Measurements from ENCODE around the gene PIK3CA. TPM values are rescaled to one million over a fixed set of nuclear protein-coding genes. Genes with fewer than 3 reads are reported as not detected.
"Not testable (repeated sequence)": the region's sequence is repeated elsewhere in the genome, so short reads cannot be mapped to it uniquely, and the experiment has no call there.

Gene PIK3CA
- total RNA-seq, result 20.9 TPM
- long read RNA-seq, full-length matches to known transcripts, result 8 of 11 reads
- long read RNA-seq, partial matches to known transcripts, result 1 of 11 reads
- long read RNA-seq, other reads (novel, unspliced or antisense), result 2 of 11 reads

DNA sequence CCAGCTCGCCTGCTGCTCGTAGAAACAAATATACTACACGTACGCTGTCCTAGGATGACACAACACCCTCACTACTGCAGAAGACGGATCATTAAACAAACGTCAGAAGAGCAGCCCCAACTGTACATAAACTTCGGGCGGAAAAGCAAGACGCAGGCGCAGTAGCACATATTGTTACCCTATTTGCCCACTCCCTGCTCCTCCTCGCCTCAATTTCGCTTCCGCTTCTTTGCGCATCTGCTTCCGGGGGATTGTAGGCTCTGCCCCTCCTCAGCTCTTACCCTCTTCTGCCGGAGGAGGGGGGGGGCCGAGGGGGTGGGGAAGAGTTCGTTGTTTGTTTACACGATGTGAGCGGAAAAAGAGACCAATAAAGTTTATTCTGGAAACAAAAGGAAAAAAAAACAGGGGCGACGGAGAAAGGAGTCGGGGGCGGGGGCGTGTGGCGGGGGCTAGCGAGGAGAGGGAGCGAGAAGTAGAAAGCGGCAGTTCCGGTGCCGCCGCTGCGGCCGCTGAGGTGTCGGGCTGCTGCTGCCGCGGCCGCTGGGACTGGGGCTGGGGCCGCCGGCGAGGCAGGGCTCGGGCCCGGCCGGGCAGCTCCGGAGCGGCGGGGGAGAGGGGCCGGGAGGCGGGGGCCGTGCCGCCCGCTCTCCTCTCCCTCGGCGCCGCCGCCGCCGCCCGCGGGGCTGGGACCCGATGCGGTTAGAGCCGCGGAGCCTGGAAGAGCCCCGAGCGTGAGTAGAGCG is at the start of gene PIK3CA:
TSS of gene PIK3CA (plus strand) at position 485 of the 743 bp plus-strand sequence. CDS start 50,469 bp downstream, outside the sequence.
- DNase-seq, result peak; percentile 92
- intact Hi-C loops (cut with micrococcal nuclease), result loop anchor here (2.0 kb wide), 1 partner anchor 169 kb away; no protein-coding TSS in a partner anchor
- ATAC-seq, result peak; percentile 97

DNA sequence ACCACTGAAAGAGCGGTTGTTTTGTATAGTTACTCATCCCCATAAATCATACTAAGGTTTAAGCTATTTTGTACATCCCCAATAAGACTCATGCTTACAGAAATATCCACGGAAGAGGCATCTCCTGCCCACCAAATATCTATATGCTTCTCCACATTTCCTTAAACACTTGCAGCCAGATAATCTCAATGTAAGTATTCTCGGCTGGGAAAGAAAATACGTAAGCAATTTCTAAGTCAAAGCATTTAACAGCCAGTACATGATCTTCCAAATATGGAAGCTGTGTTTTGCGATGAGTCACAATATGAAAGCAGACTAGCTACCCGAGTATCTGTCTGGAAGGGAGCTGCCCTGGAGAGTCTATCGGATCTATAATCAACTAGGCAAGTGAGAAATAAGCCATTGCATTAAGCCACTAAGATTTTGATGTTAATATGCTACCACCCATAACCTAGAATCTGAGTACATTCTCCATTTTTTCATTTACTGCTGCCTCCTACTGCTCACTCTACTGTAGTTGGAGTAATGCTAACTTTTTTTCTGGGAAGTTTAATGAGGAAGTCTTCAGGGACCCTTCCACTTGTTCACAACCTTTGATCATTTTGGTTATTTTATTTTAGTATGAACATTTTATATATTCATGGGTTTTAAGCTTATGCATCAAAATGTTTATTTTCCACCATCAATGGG is 49.6 kb upstream of the PIK3CA start:
- ATAC-seq, result no peak
- intact Hi-C loops (cut with micrococcal nuclease), result no loop called here
- no peak for DNase-seq

DNA sequence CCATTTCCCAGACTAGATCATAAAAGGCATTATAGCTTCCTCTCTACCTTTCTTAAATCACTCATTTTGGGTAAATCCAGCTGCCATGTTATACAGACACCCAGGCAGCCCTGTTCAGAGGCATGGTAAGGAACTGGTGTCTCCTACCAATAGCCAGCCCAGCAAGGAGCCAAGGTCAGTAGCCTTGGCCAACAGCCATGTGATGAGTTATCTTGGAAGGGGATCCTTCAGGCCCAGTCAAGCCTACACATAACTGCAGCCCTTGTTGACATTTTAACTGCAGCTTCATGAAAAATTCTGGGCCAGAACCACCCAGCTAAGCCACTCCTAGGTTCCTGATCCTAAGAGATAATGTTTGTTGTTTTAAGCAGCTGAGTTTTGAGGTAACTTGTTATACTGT is 47.5 kb upstream of the PIK3CA start:
- ATAC-seq (no peak), DNase-seq (no peak)
- intact Hi-C loops (cut with micrococcal nuclease), result loop anchor here (10.0 kb wide), 2 partner anchors 86 to 214 kb away; no protein-coding TSS in a partner anchor

- ATAC-seq, result no peak
- DNase-seq, result no peak
- intact Hi-C loops (cut with micrococcal nuclease), result loop anchor here (10.0 kb wide), 2 partner anchors 91 to 209 kb away; no protein-coding TSS in a partner anchor
Observed at GRCh38 chr3:179105881-179106280, 42.3 kb upstream of the PIK3CA start.

DNA sequence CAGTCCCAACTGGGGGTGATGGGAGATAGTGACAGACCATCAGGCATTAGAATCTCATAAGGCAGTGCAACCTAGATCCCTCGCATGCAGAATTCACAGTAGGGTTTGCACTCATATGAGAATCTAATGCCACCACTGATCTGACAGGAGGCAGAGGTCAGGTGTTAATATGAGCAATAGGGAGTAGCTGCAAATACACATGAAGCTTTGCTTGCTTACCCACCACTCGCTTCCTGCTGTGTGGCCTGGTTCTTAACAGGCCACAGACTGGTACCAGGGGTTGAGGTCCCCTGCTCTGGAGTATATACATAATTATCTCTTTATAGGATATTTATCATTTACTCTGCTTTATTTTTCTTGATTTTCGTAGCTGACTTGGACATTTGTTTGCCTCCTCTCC is 40.5 kb upstream of the PIK3CA start:
- no peak for ATAC-seq
- intact Hi-C loops (cut with micrococcal nuclease), result loop anchor here (10.0 kb wide), 2 partner anchors 93 to 207 kb away; no protein-coding TSS in a partner anchor

DNA sequence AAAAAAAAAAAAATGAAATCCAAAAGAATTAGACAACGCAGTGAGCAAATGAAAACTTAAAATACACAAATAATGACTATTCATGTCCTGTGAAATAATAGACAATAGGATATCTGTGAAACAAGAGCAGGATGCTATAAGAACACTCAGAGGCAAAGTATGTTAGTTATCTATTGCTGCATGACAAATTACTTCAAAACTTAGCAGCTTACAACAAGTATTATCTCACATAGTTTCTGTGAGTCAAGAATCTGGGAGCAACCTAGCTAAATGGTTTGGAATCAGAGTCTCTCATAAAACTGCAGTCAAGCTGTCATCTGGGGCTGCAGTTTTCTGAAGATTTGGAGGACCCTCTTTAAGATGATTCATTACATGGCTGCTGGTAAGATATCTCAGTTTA is 40.1 kb upstream of the PIK3CA start:
- intact Hi-C loops (cut with micrococcal nuclease), result loop anchor here (10.0 kb wide), 2 partner anchors 93 to 207 kb away; no protein-coding TSS in a partner anchor
- DNase-seq (no peak), ATAC-seq (no peak)

More for the DNA sequence above, 40.5 kb upstream of the PIK3CA start:
- DNase-seq, result no peak

GRCh38 chr3:179113903-179114302 is 34.3 kb upstream of the PIK3CA start:
- DNase-seq, result no peak
- intact Hi-C loops (cut with micrococcal nuclease), result no loop called here
- no peak for ATAC-seq

DNA sequence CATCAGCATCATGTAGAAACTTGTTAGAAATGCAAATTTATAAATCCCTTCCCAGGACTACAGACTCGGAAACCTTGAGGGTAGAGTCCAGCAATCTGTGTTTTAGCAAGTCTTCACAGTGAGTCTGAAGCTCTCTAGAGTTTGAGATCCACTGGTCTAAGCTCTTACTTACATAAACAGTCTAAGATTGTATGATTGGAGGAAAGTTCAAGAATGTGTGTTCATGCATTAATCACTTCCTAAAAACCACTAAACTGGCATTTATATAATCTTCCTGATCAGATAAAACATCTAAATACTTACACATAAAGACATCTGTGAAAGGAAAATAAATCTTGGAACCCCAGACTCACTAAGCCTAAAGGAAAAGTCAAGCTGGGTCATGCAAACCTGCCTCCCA is 32.7 kb upstream of the PIK3CA start:
- intact Hi-C loops (cut with micrococcal nuclease); ATAC-seq; DNase-seq: not testable (repeated sequence)

DNA sequence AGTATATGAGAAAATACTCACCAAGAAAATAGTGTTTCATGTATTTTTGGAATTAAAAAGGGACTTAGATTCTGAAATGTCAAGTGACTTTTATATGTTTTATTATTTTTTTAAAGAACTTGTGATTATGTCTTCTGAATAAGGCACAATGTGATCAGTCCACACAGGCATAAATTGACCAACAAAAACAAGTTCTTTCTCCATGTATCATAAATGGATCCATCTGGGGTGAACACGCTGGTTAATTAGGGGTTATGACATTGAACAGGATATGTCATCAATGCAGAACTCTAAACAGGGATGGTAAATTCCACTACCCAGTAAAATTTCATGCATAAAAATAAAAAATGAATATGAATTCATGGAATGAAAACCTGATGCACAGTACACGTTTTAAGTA is 31.3 kb upstream of the PIK3CA start:
- ATAC-seq (no peak), DNase-seq (no peak)
- intact Hi-C loops (cut with micrococcal nuclease), result no loop called here

- DNase-seq; intact Hi-C loops (cut with micrococcal nuclease); ATAC-seq: not testable (repeated sequence)
Observed at GRCh38 chr3:179132191-179132890, 15.8 kb upstream of the PIK3CA start.

GRCh38 chr3:179133575-179133974 is 14.6 kb upstream of the PIK3CA start:
- intact Hi-C loops (cut with micrococcal nuclease), result no loop called here
- DNase-seq, result no peak

DNA sequence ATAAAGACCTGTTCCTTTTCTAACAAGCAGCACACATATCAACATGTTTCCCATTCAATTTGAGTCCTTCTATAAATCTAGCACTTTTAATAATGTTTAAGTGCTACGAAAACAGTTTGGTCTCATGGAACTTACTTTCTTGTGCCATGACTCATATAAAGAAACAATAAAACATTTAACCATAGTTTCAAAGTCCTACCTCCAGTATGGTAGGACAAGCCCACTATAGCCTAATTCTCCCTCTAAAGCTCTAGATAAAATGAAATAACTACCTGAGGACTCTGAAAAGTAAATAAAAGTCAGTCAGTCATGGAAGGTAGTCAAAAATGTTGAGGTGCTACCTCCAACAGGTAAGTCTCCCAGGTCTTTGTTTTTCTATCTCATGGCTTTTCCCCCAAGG is 12.0 kb upstream of the PIK3CA start:
- ATAC-seq (no peak), DNase-seq (no peak)
- intact Hi-C loops (cut with micrococcal nuclease), result no loop called here

More at GRCh38 chr3:179133575-179133974, 14.6 kb upstream of the PIK3CA start:
- no peak for ATAC-seq

DNA sequence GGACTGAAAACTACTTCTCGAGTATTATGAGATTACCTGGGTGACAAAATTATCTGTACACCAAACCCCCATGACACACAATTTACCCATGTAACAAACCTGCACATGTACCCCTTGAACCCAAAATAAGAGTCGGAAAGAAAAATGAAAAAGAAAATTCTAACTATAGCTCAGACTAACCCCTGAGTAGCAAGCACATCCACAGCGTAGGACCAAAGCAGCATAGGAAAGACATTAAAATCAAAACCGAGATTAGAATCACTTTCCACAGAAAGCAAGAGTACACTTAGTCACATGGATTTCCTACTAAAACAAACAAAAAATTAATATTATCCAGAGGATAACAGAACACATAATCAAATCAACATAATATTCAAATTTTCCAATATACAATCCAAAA is 6.3 kb upstream of the PIK3CA start:
- no peak for ATAC-seq
- DNase-seq, result no peak
- intact Hi-C loops (cut with micrococcal nuclease), result no loop called here

DNA sequence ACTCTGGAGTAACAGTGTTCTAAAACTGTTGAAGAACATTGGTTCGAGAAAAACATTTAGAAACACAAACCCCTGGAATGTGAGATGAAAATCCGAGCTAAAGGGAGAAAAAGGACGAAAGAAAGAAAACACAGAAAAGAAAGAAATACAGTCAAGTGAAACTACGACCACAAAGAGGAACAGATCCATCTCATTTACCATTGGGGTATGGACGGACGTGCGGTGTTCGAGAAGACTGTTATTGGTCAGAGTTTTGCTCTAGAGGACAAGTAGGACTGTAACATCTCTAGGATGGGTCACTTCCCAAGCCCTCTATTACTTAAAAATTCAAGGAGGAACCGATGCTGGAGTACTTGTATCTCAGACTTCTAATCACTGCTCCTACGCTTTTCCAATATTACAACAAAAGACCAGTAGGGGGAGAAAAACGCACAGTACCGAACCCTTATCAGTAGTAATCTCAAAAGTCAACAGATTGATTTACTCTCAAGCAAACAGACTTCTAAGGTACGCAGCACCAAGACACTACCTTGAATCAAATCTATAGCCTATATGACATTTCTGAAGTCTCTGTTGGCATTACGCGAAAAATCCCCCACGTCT is 1.1 kb upstream of the PIK3CA start:
- peak; percentile 71 for ATAC-seq
- intact Hi-C loops (cut with micrococcal nuclease), result loop anchor here (2.0 kb wide), 1 partner anchor 170 kb away; no protein-coding TSS in a partner anchor
- no peak for DNase-seq

- ATAC-seq (peak; percentile 25), DNase-seq (peak; percentile 39)
- intact Hi-C loops (cut with micrococcal nuclease), result loop anchor here (2.0 kb wide), 1 partner anchor 169 kb away; no protein-coding TSS in a partner anchor
Observed at GRCh38 chr3:179147514-179147872, 664 bp upstream of the PIK3CA start.

DNA sequence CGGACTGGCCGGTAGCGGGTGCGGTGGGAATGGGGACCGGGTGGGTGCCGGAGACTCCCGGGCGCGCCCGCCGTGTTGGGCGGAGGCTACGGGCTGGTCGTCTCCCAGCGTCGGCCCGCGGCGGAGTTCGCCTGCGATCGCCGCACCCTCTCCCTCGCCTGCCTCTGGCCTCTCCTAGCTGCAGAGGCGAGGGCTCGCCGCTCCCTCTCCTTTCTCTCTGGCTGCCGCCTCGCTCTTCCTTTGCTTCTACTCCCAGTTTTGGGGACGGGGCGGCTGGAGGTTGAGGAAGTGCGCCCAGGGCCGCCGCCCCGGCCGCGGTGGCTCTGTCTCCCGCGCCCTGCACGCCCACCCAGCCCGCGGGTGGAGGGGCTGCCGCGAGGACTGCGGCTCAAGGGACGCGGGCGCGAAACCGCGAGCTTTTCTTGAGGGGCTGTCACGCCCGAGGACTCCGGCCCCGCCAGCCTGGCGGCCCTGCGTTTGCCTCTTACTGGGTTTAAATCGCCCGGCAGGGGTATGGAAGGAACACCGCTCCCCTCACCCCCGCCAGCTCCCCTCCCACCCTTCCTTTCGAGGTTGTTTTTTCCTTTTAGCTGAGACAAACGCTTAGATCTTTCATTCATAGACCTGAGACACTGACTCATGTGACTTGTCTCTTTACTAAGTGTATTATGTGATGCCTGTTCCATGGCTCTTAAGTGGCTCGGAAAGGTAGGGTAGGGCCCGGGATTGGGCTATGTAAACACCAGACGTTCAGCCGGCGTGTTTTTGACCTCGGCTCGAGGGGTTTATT is 654 bp downstream of the PIK3CA start:
- DNase-seq, result peak; percentile 66
- intact Hi-C loops (cut with micrococcal nuclease), result no loop called here
- ATAC-seq, result peak; percentile 52

GRCh38 chr3:179149406-179149867 is 1.3 kb downstream of the PIK3CA start:
- intact Hi-C loops (cut with micrococcal nuclease), result no loop called here
- DNase-seq (no peak), ATAC-seq (no peak)

DNA sequence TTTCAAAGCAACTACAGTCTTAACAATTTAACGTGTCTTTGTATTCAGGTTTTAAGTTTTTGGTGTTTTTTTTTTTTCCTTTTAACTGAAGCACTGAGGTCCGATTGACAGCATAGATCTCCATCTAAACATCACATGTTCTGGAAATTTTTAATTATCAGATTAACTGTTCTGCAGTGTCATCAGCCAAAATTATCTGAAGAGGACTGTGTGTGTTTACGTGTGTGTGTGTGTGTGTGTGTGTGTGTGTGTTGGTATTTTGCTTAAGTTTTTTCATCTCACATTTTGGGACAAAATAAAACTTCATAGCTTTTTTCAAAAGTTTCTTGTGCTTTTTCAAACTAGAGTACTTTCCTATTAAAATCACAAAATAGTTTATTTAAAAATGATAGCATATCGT is 1.8 kb downstream of the PIK3CA start:
- intact Hi-C loops (cut with micrococcal nuclease), result no loop called here
- ATAC-seq (no peak), DNase-seq (no peak)
